Dermis blood vessel endothelial cell (primary cell): ENCODE results near the gene SCNM1. TPM values are rescaled to one million over a fixed set of nuclear protein-coding genes. Genes with fewer than 3 reads are reported as not detected.
"Not testable (repeated sequence)": the region's sequence is repeated elsewhere in the genome, so short reads cannot be mapped to it uniquely, and the experiment has no call there.

ENCODE experiments used
- DNase-seq: peaks from one replicate; pipeline ENCODE4 v3.0.0; 2010
- total RNA-seq: library from RNA; depleted of rRNA; stranded (reverse); fragments of >200 nt; gene quantifications from 2 replicates; pipeline ENCODE4 v1.2.3, GENCODE V29; 2014

SCNM1 gene
- total RNA-seq, 1 donor from 2014 or later = 23.8 TPM

GRCh38 chr1:151193856-151194255, 27.9 kb downstream of the SCNM1 start:
- no peak for DNase-seq

- DNase-seq = peak; percentile 90
Observed at GRCh38 chr1:151194894-151195594, 29.1 kb downstream of the SCNM1 start.

- DNase-seq = peak; percentile 92
Observed at GRCh38 chr1:151196292-151196800, 30.4 kb downstream of the SCNM1 start.

GRCh38 chr1:151197863-151198253, 31.9 kb downstream of the SCNM1 start:
- DNase-seq = no peak

- peak; percentile 99 for DNase-seq
Observed at GRCh38 chr1:151198254-151199127, 32.5 kb downstream of the SCNM1 start, which contains the start of gene PIP5K1A. Gene PIP5K1A, plus strand, starts transcription at chr1:151198552. Its CDS starts 445 bp downstream, at chr1:151198997.

GRCh38 chr1:151199873-151200581, 34.1 kb downstream of the SCNM1 start:
- peak; percentile 55 for DNase-seq

GRCh38 chr1:151205381-151205965, 39.5 kb downstream of the SCNM1 start:
- not testable (repeated sequence) for DNase-seq

- DNase-seq = no peak
Observed at GRCh38 chr1:151210830-151211229, 44.9 kb downstream of the SCNM1 start.

GRCh38 chr1:151211972-151212705, 46.2 kb downstream of the SCNM1 start:
- DNase-seq = no peak

- no peak for DNase-seq
Observed at GRCh38 chr1:151213560-151213959, 47.6 kb downstream of the SCNM1 start.

Other genes with a start within 250 kb of the SCNM1 start
- gene SETDB1, start 239.8 kb upstream of the SCNM1 start, total RNA-seq = 38.1 and 45.3 TPM in 2 replicates
- gene CERS2, start 191.3 kb upstream of the SCNM1 start, total RNA-seq = 71.6 and 96.6 TPM in 2 replicates
- not detected in 2 replicates for gene ANXA9, start 183.9 kb upstream of the SCNM1 start, total RNA-seq
- 10.0 and 15.0 TPM in 2 replicates for gene MINDY1, start 159.2 kb upstream of the SCNM1 start, total RNA-seq
- 6.0 and 8.7 TPM in 2 replicates for gene PRUNE1, start 157.7 kb upstream of the SCNM1 start, total RNA-seq
- gene BNIPL, start 129.6 kb upstream of the SCNM1 start, total RNA-seq = 0.17 and 0.33 TPM in 2 replicates
- gene C1orf56, start 118.4 kb upstream of the SCNM1 start, total RNA-seq = 1.1 and 1.4 TPM in 2 replicates
- 63.1 and 78.6 TPM in 2 replicates for gene CDC42SE1, start 106.5 kb upstream of the SCNM1 start, total RNA-seq
- gene MLLT11, start 105.7 kb upstream of the SCNM1 start, total RNA-seq = 1.2 and 3.6 TPM in 2 replicates
- 6.3 and 10.7 TPM in 2 replicates for gene GABPB2, start 95.4 kb upstream of the SCNM1 start, total RNA-seq
- gene SEMA6C, start 19.5 kb upstream of the SCNM1 start, total RNA-seq = 21.3 and 33.4 TPM in 2 replicates
- 0.14 TPM in 1 of 2 replicates, not detected in the other for gene TNFAIP8L2, start 9.5 kb upstream of the SCNM1 start, total RNA-seq
- 3.3 and 5.3 TPM in 2 replicates for gene LYSMD1, start 242 bp upstream of the SCNM1 start, total RNA-seq
- 0.56 TPM in 1 of 2 replicates, not detected in the other for gene TMOD4, start 9.8 kb downstream of the SCNM1 start, total RNA-seq
- 46.8 and 64.3 TPM in 2 replicates for gene VPS72, start 24.1 kb downstream of the SCNM1 start, total RNA-seq
- gene PIP5K1A, start 32.4 kb downstream of the SCNM1 start, total RNA-seq = 44.4 and 57.6 TPM in 2 replicates
- gene PSMD4, start 88.6 kb downstream of the SCNM1 start, total RNA-seq = 231 and 242 TPM in 2 replicates
- 12.6 and 16.6 TPM in 2 replicates for gene ZNF687, start 116.2 kb downstream of the SCNM1 start, total RNA-seq
- gene PI4KB, start 161.3 kb downstream of the SCNM1 start, total RNA-seq = 45.5 and 55.3 TPM in 2 replicates
- 68.8 and 73.3 TPM in 2 replicates for gene RFX5, start 181.1 kb downstream of the SCNM1 start, total RNA-seq
- gene SELENBP1, start 206.6 kb downstream of the SCNM1 start, total RNA-seq = 5.3 TPM in 2 replicates
- gene PSMB4, start 233.4 kb downstream of the SCNM1 start, total RNA-seq = 322 and 414 TPM in 2 replicates